HL-60 (cell line): Measurements from ENCODE around the gene NEB.

Experiments used
- GABPA ChIP-seq: IDR thresholded peaks from 2 replicates; pipeline ENCODE4 v1.6.1; 2012; ENCODE audit warnings: low read depth
- POLR2AphosphoS5 ChIP-seq: IDR thresholded peaks from 2 replicates; pipeline ENCODE4 v1.6.1; 2012; ENCODE audit warnings: low read depth
- SPI1 ChIP-seq: IDR thresholded peaks from 2 replicates; pipeline ENCODE4 v1.6.1; 2012; ENCODE audit warnings: low read depth, mild to moderate bottlenecking, borderline replicate concordance
- TF ChIP-seq, protein P1 (sequence below): IDR thresholded peaks from one replicate; pipeline ENCODE4 v1.5.1; 2011; ENCODE audit warnings: low read length, control low read depth, inconsistent platforms; ENCODE audit not compliant: insufficient read depth
- TF ChIP-seq, protein P2 (sequence below): IDR thresholded peaks from 2 replicates; pipeline ENCODE4 v1.6.1; 2012; ENCODE audit warnings: low read depth; ENCODE audit not compliant: insufficient replicate concordance

- TF ChIP-seq, protein P1, sequence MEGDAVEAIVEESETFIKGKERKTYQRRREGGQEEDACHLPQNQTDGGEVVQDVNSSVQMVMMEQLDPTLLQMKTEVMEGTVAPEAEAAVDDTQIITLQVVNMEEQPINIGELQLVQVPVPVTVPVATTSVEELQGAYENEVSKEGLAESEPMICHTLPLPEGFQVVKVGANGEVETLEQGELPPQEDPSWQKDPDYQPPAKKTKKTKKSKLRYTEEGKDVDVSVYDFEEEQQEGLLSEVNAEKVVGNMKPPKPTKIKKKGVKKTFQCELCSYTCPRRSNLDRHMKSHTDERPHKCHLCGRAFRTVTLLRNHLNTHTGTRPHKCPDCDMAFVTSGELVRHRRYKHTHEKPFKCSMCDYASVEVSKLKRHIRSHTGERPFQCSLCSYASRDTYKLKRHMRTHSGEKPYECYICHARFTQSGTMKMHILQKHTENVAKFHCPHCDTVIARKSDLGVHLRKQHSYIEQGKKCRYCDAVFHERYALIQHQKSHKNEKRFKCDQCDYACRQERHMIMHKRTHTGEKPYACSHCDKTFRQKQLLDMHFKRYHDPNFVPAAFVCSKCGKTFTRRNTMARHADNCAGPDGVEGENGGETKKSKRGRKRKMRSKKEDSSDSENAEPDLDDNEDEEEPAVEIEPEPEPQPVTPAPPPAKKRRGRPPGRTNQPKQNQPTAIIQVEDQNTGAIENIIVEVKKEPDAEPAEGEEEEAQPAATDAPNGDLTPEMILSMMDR, result no peak
- TF ChIP-seq, protein P2, sequence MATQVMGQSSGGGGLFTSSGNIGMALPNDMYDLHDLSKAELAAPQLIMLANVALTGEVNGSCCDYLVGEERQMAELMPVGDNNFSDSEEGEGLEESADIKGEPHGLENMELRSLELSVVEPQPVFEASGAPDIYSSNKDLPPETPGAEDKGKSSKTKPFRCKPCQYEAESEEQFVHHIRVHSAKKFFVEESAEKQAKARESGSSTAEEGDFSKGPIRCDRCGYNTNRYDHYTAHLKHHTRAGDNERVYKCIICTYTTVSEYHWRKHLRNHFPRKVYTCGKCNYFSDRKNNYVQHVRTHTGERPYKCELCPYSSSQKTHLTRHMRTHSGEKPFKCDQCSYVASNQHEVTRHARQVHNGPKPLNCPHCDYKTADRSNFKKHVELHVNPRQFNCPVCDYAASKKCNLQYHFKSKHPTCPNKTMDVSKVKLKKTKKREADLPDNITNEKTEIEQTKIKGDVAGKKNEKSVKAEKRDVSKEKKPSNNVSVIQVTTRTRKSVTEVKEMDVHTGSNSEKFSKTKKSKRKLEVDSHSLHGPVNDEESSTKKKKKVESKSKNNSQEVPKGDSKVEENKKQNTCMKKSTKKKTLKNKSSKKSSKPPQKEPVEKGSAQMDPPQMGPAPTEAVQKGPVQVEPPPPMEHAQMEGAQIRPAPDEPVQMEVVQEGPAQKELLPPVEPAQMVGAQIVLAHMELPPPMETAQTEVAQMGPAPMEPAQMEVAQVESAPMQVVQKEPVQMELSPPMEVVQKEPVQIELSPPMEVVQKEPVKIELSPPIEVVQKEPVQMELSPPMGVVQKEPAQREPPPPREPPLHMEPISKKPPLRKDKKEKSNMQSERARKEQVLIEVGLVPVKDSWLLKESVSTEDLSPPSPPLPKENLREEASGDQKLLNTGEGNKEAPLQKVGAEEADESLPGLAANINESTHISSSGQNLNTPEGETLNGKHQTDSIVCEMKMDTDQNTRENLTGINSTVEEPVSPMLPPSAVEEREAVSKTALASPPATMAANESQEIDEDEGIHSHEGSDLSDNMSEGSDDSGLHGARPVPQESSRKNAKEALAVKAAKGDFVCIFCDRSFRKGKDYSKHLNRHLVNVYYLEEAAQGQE, result no peak
- TF ChIP-seq POLR2AphosphoS5 (no peak), SPI1 (no peak), GABPA (no peak)
These were observed 242.8 kb downstream of the NEB start for GRCh38 chr2:151491496-151491895.
